MM.1S (cell line): ENCODE results near the gene DGCR6L.
"Not testable (repeated sequence)": the region's sequence is repeated elsewhere in the genome, so short reads cannot be mapped to it uniquely, and the experiment has no call there.

Experiments used
- EZH2 ChIP-seq: fragments of 300-600 bp; sonication (generic); optimal IDR thresholded peaks from 2 replicates; pipeline ENCODE3; 2017; ENCODE audit warnings: low read depth, mild to moderate bottlenecking, antibody characterized with exemption, low read length, mixed read lengths
- EZH2phosphoT487 ChIP-seq: fragments of 300-600 bp; sonication (generic); IDR thresholded peaks from 2 replicates; pipeline ENCODE4 v1.6.1; 2018; ENCODE audit warnings: antibody characterized with exemption, low read length
- TF ChIP-seq, protein P1 (sequence below): fragments of 300-600 bp; sonication (generic); IDR thresholded peaks from 2 replicates; pipeline ENCODE4 v1.5.1; 2016; ENCODE audit warnings: antibody characterized with exemption, low read length, mixed read lengths

GRCh38 chr22:20310180-20310579 lies 9.7 kb downstream of the DGCR6L start:
- not testable (repeated sequence) for TF ChIP-seq EZH2phosphoT487, EZH2
- TF ChIP-seq, protein P1, sequence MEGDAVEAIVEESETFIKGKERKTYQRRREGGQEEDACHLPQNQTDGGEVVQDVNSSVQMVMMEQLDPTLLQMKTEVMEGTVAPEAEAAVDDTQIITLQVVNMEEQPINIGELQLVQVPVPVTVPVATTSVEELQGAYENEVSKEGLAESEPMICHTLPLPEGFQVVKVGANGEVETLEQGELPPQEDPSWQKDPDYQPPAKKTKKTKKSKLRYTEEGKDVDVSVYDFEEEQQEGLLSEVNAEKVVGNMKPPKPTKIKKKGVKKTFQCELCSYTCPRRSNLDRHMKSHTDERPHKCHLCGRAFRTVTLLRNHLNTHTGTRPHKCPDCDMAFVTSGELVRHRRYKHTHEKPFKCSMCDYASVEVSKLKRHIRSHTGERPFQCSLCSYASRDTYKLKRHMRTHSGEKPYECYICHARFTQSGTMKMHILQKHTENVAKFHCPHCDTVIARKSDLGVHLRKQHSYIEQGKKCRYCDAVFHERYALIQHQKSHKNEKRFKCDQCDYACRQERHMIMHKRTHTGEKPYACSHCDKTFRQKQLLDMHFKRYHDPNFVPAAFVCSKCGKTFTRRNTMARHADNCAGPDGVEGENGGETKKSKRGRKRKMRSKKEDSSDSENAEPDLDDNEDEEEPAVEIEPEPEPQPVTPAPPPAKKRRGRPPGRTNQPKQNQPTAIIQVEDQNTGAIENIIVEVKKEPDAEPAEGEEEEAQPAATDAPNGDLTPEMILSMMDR: not testable (repeated sequence)
